GM18505 (cell line): ENCODE measurements around the gene LRFN5.

ENCODE experiments used
- ATAC-seq: cut with Tn5 transposase; IDR thresholded peaks from one replicate; pipeline ENCODE4 v1.9.1; 2021; ENCODE audit not compliant: unreplicated experiment
- POLR2A ChIP-seq: IDR thresholded peaks from 4 replicates; pipeline ENCODE4 v1.6.1; 2011; ENCODE audit warnings: borderline replicate concordance; ENCODE audit not compliant: insufficient read depth, insufficient read length; ENCODE audit errors: extremely low read depth

Gene LRFN5

DNA sequence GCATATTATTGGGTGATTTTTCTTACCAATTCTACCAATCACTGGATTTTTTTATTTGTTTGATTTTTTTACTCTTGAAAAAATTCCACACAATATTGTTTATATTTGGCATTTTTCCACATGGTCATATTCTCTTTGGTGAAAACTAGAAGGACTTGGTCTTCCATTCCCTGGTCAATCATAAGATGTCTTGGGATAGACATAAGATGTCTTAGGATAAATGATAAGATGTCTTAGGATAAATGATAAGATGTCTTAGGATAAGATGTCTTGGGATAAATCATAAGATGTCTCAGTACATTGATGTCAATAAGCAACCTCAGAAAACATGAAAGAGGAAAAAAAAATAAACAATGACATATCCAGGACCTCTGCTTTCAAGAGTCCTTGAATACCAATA lies 309.1 kb downstream of the LRFN5 start:
- TF ChIP-seq POLR2A = no peak
- ATAC-seq = no peak

DNA sequence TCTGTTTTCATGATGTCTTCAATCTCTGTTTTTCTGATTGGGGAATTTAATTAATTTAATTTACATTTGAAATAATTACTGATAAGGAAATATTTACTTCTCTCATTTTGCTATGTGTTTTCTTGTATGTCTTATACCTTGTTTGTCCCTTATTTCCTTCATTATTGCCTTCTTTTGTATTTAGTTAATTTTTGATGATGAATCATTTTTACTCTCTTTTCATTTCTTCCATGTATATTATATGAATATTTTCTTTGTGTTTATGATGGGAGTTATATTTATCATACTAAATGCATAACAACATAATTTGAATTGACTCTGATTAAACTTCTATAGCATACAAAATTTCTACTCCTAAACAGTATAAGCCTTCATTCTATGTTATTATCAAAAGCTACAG lies 309.6 kb downstream of the LRFN5 start:
- no peak for TF ChIP-seq POLR2A
- no peak for ATAC-seq

DNA sequence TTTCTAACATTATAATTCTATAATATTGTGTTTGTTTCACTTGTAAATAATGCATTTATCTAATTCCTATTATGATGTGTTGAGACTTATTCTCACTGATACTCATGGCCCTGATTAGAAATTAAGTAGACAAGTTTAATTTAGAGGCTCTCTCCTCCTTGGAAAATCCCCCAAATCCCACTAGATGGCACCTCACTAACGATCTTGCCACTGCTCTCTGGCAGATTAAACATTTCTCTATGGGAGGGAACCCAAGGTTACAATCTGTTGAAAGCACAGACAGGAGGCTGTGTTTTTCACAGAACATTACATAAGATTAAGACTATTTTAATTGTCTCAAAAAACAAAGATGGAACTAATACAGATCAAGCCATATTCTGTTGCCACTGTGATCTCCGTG lies 318.7 kb downstream of the LRFN5 start:
- TF ChIP-seq POLR2A = no peak
- ATAC-seq = no peak

DNA sequence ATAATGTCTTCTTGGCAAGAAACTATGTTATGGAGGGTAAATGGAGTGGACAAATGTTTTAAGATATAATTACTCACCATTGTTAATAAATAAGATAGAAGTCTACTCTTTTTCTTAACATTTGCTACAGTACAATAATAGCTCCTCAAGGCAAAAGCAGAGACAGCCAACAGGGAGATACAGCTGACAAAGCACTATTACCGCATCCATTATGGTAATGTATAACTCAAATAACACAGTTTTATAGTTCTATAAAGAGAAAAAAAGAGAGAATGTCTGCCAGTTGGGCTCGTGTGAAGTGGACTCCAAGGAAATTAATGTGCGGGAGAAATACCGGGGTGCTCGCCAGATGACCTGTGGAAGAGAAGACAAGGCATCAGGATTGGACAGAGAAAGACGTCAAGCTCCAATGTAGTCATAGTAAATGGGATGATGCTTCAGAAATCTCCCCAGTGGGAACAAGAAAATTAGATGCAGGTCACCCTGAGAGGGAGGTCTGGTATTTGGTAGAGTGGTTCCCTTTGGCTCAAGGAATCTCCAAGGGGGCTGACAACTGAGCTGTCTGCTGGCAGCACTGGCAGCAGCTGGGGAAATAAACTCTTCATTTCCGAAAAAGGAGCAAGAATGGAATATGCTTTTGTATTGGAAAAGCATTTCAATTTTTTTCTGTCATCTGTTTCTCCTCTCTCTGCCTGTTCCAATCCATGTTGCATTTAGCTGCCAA lies 343.9 kb downstream of the LRFN5 start:
- TF ChIP-seq POLR2A = no peak
- ATAC-seq = no peak
